Mesothelial cell of epicardium (in vitro differentiated cells): ENCODE measurements around the gene SLC17A5. TPM values are rescaled to one million over a fixed set of nuclear protein-coding genes. Genes with fewer than 3 reads are reported as not detected.
A peak's percentile ranks its signal among the peaks of the same experiment; 100 is the strongest.
"Not testable (repeated sequence)": the region's sequence is repeated elsewhere in the genome, so short reads cannot be mapped to it uniquely, and the experiment has no call there.

Source experiments
- DNase-seq, 2 experiments: peaks; one replicate each; pipeline ENCODE4 v3.0.0; 2021; ENCODE audit warnings: low spot score in 2 of 2; ENCODE audit not compliant: unreplicated experiment in 2 of 2
- H3K27ac Mint-ChIP-seq: 2 replicates; pipeline ENCODE4 v1.8.0; 2021; ENCODE audit warnings: mixed read lengths
- H3K27me3 Mint-ChIP-seq: 2 replicates; pipeline ENCODE4 v1.8.0; 2021; ENCODE audit warnings: low read depth, mixed read lengths
- H3K36me3 Mint-ChIP-seq: 2 replicates; pipeline ENCODE4 v1.8.0; 2021; ENCODE audit warnings: mixed read lengths
- H3K4me1 Mint-ChIP-seq: 2 replicates; pipeline ENCODE4 v1.8.0; 2021; ENCODE audit warnings: mixed read lengths
- H3K4me3 Mint-ChIP-seq: 2 replicates; pipeline ENCODE4 v1.8.0; 2021; ENCODE audit warnings: mild to moderate bottlenecking, moderate library complexity, mixed read lengths
- H3K9me3 Mint-ChIP-seq: 2 replicates; pipeline ENCODE4 v1.8.0; 2021; ENCODE audit warnings: mixed read lengths
- CTCF ChIP-seq: fragments of 200-600 bp; sonication (generic); IDR thresholded peaks from one replicate; pipeline ENCODE4 v1.5.0; 2021; ENCODE audit warnings: antibody characterized with exemption; ENCODE audit not compliant: unreplicated experiment
- total RNA-seq: library from RNA; stranded (reverse); gene quantifications from 3 replicates; pipeline ENCODE4 v1.2.1, GENCODE V29; 2021

SLC17A5 gene
- total RNA-seq, 1 donor from 2014 or later: 11.8 TPM

GRCh38 chr6:73581293-73581692 is 72.5 kb downstream of the SLC17A5 start:
- H3K4me3 Mint-ChIP-seq: no peak overlapping the region

DNA sequence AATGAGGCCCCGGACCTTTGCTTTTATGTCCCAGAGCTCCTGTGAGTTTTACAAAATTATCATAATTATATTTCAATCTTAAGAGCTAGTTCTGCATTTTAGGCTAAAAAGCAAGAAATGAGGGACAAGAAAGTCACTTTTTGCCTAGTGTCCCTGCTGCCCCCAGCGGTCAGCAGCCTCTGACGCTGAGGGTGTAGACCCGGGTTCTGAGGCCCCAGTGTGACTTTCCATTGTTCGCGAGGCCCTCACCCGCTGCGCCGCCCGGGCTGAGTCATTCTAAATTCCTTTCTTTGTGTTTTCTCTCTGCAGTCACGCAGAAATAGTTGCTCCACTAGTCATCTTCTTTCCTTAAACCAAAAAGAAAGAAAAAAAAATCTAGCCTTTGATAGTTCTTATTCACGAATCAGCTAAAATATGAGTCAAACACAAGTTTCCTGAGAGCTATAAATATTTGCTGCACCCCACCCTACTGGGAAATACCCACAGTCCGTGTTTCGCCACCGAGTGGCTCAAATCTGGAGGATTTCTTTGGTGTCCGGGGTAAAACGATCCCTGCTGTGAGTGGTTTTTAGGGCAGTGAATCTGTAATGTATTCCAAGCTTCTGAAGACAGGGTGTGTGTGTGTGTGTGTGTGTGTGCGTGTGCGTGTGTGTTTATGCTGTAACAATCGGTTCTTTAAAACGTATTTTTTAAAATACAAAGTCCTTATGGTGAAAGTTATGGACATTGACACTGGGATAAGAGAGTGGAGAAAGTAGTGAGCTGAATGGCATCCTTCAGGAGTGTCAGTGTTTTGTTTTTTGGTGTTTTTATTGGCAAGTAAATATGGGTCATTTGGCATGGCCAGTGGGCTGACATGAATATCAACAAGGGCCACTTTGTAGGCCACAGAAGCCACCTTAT is 73.3 kb downstream of the SLC17A5 start:
- H3K27ac Mint-ChIP-seq: peak overlapping the region; percentile 100
- peak; percentile 42 to 79 for DNase-seq
- TF ChIP-seq CTCF: no peak
- peaks cover 37% of the 10 kb centered on the region for H3K4me1 Mint-ChIP-seq
- peaks cover 13% of the 10 kb centered on the region for H3K9me3 Mint-ChIP-seq
- H3K36me3 Mint-ChIP-seq: peaks cover 6% of the 10 kb centered on the region
- peak overlapping the region; percentile 47 for H3K4me3 Mint-ChIP-seq
- H3K27me3 Mint-ChIP-seq: no peaks in the 10 kb centered on the region

More at GRCh38 chr6:73581293-73581692, 72.5 kb downstream of the SLC17A5 start:
- TF ChIP-seq CTCF: no peak
- Mint-ChIP-seq H3K27me3 (no peaks in the 10 kb centered on the region), H3K27ac (peak overlapping the region; percentile 100), H3K36me3 (peaks cover 6% of the 10 kb centered on the region), H3K9me3 (peaks cover 8% of the 10 kb centered on the region), H3K4me1 (peaks cover 45% of the 10 kb centered on the region)
- no peak for DNase-seq

- Mint-ChIP-seq H3K27me3 (no peaks in the 10 kb centered on the region), H3K27ac (peak overlapping the region; percentile 100), H3K9me3 (peaks cover 13% of the 10 kb centered on the region), H3K4me1 (peaks cover 31% of the 10 kb centered on the region), H3K4me3 (peak overlapping the region; percentile 47), H3K36me3 (peaks cover 6% of the 10 kb centered on the region)
- no peak for TF ChIP-seq CTCF
- no peak for DNase-seq
Observed at GRCh38 chr6:73579851-73580246, 73.9 kb downstream of the SLC17A5 start.

- no peak overlapping the region for H3K4me3 Mint-ChIP-seq
- no peak for DNase-seq
- TF ChIP-seq CTCF: no peak
- H3K36me3 Mint-ChIP-seq: peaks cover 6% of the 10 kb centered on the region
- H3K9me3 Mint-ChIP-seq: peaks cover 13% of the 10 kb centered on the region
- no peaks in the 10 kb centered on the region for H3K27me3 Mint-ChIP-seq
- H3K27ac Mint-ChIP-seq: peak overlapping the region; percentile 100
- peaks cover 31% of the 10 kb centered on the region for H3K4me1 Mint-ChIP-seq
Observed at GRCh38 chr6:73579389-73579788, 74.4 kb downstream of the SLC17A5 start.

DNA sequence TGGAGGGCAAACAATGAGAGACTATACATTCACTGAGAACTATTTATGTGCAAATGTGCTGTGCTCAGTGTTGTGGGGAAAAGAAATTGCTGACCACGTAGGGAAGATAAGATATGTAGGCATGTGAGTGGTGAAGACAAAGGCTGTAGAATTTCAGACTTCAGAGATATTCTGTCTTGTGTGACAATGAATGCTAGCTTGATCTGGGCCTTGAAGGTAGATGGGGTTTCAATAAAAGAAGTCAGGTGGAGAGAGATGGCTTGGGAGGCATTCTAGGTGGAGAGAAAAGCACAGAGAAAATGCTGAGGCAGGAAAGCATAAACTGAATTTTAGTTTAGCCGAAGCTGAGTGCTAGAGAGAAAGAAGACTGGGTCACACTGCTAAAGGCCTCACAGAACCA is 76.1 kb downstream of the SLC17A5 start:
- Mint-ChIP-seq H3K4me1 (peaks cover 31% of the 10 kb centered on the region), H3K9me3 (peaks cover 13% of the 10 kb centered on the region), H3K4me3 (no peak overlapping the region), H3K36me3 (peaks cover 6% of the 10 kb centered on the region), H3K27me3 (no peaks in the 10 kb centered on the region), H3K27ac (peak overlapping the region; percentile 86)
- TF ChIP-seq CTCF: no peak
- DNase-seq: no peak

DNA sequence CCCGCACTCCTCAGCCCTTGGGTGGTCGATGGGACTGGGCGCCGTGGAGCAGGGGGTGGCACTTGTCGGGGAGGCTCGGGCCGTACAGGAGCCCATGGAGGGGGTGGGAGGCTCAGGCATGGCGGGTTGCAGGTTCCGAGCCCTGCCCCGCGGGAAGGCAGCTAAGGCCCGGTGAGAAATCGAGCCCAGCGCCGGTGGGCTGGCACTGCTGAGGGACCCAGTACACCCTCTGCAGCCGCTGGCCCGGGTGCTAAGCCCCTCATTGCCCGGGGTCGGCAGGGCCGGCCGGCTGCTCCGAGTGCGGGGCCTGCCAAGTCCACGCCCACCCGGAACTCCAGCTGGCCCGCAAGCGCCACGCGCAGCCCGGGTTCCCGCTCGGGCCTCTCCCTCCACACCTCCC is 81.3 kb downstream of the SLC17A5 start:
- not testable (repeated sequence) for H3K4me1 Mint-ChIP-seq, DNase-seq, H3K4me3 Mint-ChIP-seq, H3K36me3 Mint-ChIP-seq, H3K27me3 Mint-ChIP-seq, H3K9me3 Mint-ChIP-seq, H3K27ac Mint-ChIP-seq

DNA sequence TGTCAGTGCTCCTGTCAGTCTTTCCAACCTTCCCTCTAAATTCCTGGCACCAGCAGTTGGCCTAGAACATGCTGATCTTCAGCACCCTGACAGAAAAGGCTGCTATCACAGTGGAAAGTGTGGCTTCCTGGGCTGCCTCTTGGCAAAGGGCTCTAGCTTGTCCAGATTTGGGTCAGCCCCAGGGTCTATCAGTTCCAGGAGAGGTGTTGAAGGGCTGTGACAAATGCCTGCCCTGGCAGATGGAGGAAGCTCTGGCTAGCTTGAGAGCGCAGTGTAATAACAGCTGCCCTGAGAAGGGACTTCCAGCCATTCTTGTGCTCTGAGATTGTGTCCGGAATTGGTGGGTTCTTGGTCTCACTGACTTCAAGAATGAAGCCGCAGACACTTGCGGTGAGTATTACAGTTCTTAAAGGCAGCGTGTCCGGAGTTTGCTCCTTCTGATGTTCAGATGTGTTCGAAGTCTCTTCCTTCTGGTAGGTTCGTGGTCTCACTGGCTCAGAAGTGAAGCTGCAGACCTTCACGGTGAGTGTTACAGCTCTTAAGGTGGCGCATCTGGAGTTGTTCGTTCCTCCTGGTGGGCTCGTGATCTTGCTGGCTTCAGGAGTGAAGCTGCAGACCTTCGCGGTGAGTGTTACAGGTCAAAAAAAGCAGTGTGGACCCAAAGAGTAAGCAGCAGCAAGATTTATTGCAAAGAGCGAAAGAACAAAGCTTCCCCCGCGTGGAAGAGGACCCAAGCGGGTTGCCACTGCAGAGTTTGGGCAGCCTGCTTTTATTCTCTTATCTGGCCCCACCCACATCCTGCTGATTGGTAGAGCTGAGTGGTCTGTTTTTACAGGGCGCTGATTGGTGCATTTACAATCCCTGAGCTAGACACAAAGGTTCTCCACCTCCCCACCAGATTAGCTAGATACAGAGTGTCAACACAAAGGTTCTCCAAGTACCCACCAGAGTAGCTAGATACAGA is 82.3 kb downstream of the SLC17A5 start:
- H3K4me3 Mint-ChIP-seq, H3K27me3 Mint-ChIP-seq, H3K9me3 Mint-ChIP-seq, DNase-seq, H3K27ac Mint-ChIP-seq, H3K36me3 Mint-ChIP-seq, H3K4me1 Mint-ChIP-seq: not testable (repeated sequence)
